GM12878 (cell line): ENCODE results near the gene COPS3. TPM values are rescaled to one million over a fixed set of nuclear protein-coding genes. Genes with fewer than 3 reads are reported as not detected.

Experiments
- ATAC-seq: fragments of 200-7000 bp; cut with Tn5 transposase; 3 replicates; pipeline ENCODE4 v1.9.1; 2020; ENCODE audit warnings: mild to moderate bottlenecking, moderate library complexity
- BruUV-seq: library from RNA; stranded (reverse); fragments of 400-500 nt; replicated peaks from 2 replicates; lab custom pipeline; 2021; lab: Mats Ljungman, UMichigan
- CTCF ChIA-PET: fragments of 300-600 bp; sonication (Branson Sonifier 250); formaldehyde crosslinking; extraction: SDS; loops from one replicate; lab custom pipeline; 2021; ENCODE audit warnings: inconsistent platforms; lab: Yijun Ruan, JAX
- POLR2A ChIA-PET: fragments of 350-600 bp; formaldehyde crosslinking; extraction: SDS; loops from one replicate; lab custom pipeline; 2021; ENCODE audit warnings: inconsistent platforms; lab: Charles Lee
- RAD21 ChIA-PET: fragments of 300-600 bp; sonication (Branson Sonifier 250); formaldehyde crosslinking; loops from one replicate; lab custom pipeline; 2023; ENCODE audit warnings: antibody characterized with exemption; ENCODE audit not compliant: unreplicated experiment; lab: Charles Lee
- SMC1A ChIA-PET: fragments of 300-600 bp; sonication (Branson Sonifier 250); formaldehyde crosslinking; loops from one replicate; lab custom pipeline; 2023; ENCODE audit not compliant: unreplicated experiment, uncharacterized antibody; lab: Charles Lee
- DNase-seq: peaks from one replicate; pipeline ENCODE4 v3.0.0-alpha.2; 2011; ENCODE audit warnings: low read depth, low spot score
- FAIRE-seq: peaks from 3 replicates; lab custom pipeline; 2011; peaks lifted over from hg19 to GRCh38; lab: Jason Lieb, UNC
- H2AFZ ChIP-seq: 2 replicates; pipeline ENCODE4 v1.6.0; 2011; ENCODE audit warnings: low read depth, low read length, control low read depth; ENCODE audit not compliant: control insufficient read depth
- H3K27ac ChIP-seq: 2 replicates; pipeline ENCODE4 v1.5.1; 2011; ENCODE audit warnings: control low read depth; ENCODE audit not compliant: control insufficient read depth, insufficient read depth
- H3K27me3 ChIP-seq, 2 experiments: replicated peaks in 1 of 2; 2 replicates each; pipeline versions ENCODE4 v1.6.0 to v1.6.1; 2011; ENCODE audit warnings: low read length in 1 of 2; ENCODE audit not compliant: control insufficient read depth in 2 of 2, insufficient read depth in 2 of 2
- H3K36me3 ChIP-seq, 2 experiments: 2 replicates each; pipeline ENCODE4 v1.5.1; 2011; ENCODE audit warnings: low read length in 1 of 2; ENCODE audit not compliant: control insufficient read depth in 2 of 2, insufficient read depth in 2 of 2
- H3K4me1 ChIP-seq: 2 replicates; pipeline ENCODE4 v1.6.1; 2011; ENCODE audit warnings: mild to moderate bottlenecking, low read length, moderate library complexity, mixed read lengths; ENCODE audit not compliant: control insufficient read depth, insufficient read depth
- H3K4me2 ChIP-seq: 2 replicates; pipeline ENCODE4 v1.6.0; 2011; ENCODE audit warnings: control low read depth; ENCODE audit not compliant: control insufficient read depth, insufficient read depth
- H3K4me3 ChIP-seq: fragments of 200-600 bp; sonication (generic); 2 replicates; pipeline ENCODE4 v1.5.1; 2016
- H3K79me2 ChIP-seq: 2 replicates; pipeline ENCODE4 v1.6.0; 2011; ENCODE audit warnings: low read length; ENCODE audit not compliant: control insufficient read depth, insufficient read depth
- H3K9ac ChIP-seq: 2 replicates; pipeline ENCODE4 v1.8.0; 2011; ENCODE audit warnings: low read length, control low read depth, mixed read lengths; ENCODE audit not compliant: control insufficient read depth, insufficient read depth
- H3K9me3 ChIP-seq: replicated peaks from 3 replicates; pipeline ENCODE4 v1.5.1; 2011; ENCODE audit warnings: mild to moderate bottlenecking, low read length; ENCODE audit not compliant: control insufficient read depth, insufficient read depth
- H4K20me1 ChIP-seq: 2 replicates; pipeline ENCODE4 v1.6.0; 2011; ENCODE audit not compliant: control insufficient read depth, insufficient read depth
- CHD1 ChIP-seq: IDR thresholded peaks from 2 replicates; pipeline ENCODE4 v1.6.1; 2012; ENCODE audit warnings: low read depth, low read length, improper control_type of control experiment
- CTCF ChIP-seq, 3 experiments: IDR thresholded peaks in 2 of 3; conservative IDR thresholded peaks in 1 of 3; 2 replicates each; pipeline ENCODE4 v1.5.1; 2011; ENCODE audit warnings: low read depth in 3 of 3, low read length in 3 of 3, mild to moderate bottlenecking in 3 of 3, control low read depth in 2 of 3, moderate library complexity in 2 of 3, inconsistent platforms in 1 of 3, mixed read lengths in 1 of 3; ENCODE audit not compliant: control insufficient read depth in 2 of 3, insufficient read depth in 1 of 3; ENCODE audit errors: extremely low read depth in 1 of 3
- ESRRA ChIP-seq: IDR thresholded peaks from 2 replicates; pipeline ENCODE4 v1.6.1; 2012; ENCODE audit warnings: mild to moderate bottlenecking, low read length, improper control_type of control experiment
- FOS ChIP-seq: IDR thresholded peaks from 3 replicates; pipeline ENCODE4 v1.6.1; 2011; ENCODE audit warnings: borderline replicate concordance; ENCODE audit not compliant: insufficient read length; ENCODE audit errors: extremely low read depth
- KLF5 ChIP-seq: fragments of 450-650 bp; IDR thresholded peaks from 2 replicates; pipeline ENCODE4 v1.6.1; 2014; ENCODE audit warnings: mild to moderate bottlenecking; ENCODE audit not compliant: partially characterized antibody
- MLLT1 ChIP-seq: fragments of 450-650 bp; IDR thresholded peaks from 2 replicates; pipeline ENCODE4 v1.6.1; 2016; ENCODE audit warnings: mild to moderate bottlenecking
- MTA3 ChIP-seq: IDR thresholded peaks from 2 replicates; pipeline ENCODE4 v1.6.1; 2012; ENCODE audit warnings: low read length, inconsistent platforms, borderline replicate concordance
- SP1 ChIP-seq: IDR thresholded peaks from one replicate; pipeline ENCODE4 v1.6.1; 2011; ENCODE audit warnings: low read depth, low read length
- STAT3 ChIP-seq: IDR thresholded peaks from 2 replicates; pipeline ENCODE4 v1.6.1; 2011; ENCODE audit warnings: low read depth, low read length, improper control_type of control experiment
- TCF12 ChIP-seq: IDR thresholded peaks from 2 replicates; pipeline ENCODE4 v1.6.1; 2011; ENCODE audit warnings: low read depth, mild to moderate bottlenecking, low read length
- TCF7 ChIP-seq: IDR thresholded peaks from 2 replicates; pipeline ENCODE4 v1.6.1; 2014; ENCODE audit warnings: antibody characterized with exemption, borderline replicate concordance
- ZBTB33 ChIP-seq: fragments of 450-650 bp; IDR thresholded peaks from 2 replicates; pipeline ENCODE4 v1.6.1; 2017; ENCODE audit warnings: mild to moderate bottlenecking
- WGBS: methylation state at CpG from one replicate; pipeline ENCODE4 v1.1.6; 2016; ENCODE audit warnings: low lambda C conversion rate; ENCODE audit not compliant: insufficient replicate concordance, insufficient coverage; ENCODE audit errors: missing lambda C conversion rate; 5-methylcytosine and 5-hydroxymethylcytosine counted together
- in situ Hi-C: fragments of 300-500 bp; cut with MboI; formaldehyde crosslinking; loops from 9 replicates; pipeline ENCODE4 v1.14.3; 2018; ENCODE audit warnings: mixed read lengths
- intact Hi-C: fragments of 100-400 bp; cut with micrococcal nuclease; formaldehyde crosslinking; loops from one replicate; pipeline ENCODE4 v1.14.2; 2022; ENCODE audit not compliant: unreplicated experiment
- polyA plus RNA-seq, 11 experiments: library from polyadenylated mRNA; depleted of rRNA in 4 of 11; unstranded in 6 of 11; stranded (reverse) in 5 of 11; fragments of >200 nt; fragmentation: Nextera tagmentation in 4 of 11; fragmentation: Illumina TruSeq in 1 of 11; extraction: Ambion mirVana in 4 of 11; extraction: Trizol in 1 of 11; gene quantifications; 1 replicate in 1 of 11; 2 replicates in 10 of 11; pipeline versions ENCODE4 v1.2.1 to v1.2.3, GENCODE V29; 2011 to 2016; ENCODE audit warnings: inconsistent platforms in 2 of 11, missing spikeins in 2 of 11, low read depth in 1 of 11
- total RNA-seq, 4 experiments: library from RNA; depleted of rRNA in 3 of 4; stranded (reverse); fragments of >200 nt in 3 of 4; fragmentation: Illumina TruSeq in 1 of 4; extraction: Trizol in 1 of 4; gene quantifications; 2 replicates each; pipeline versions ENCODE4 v1.2.1 to v1.2.3, GENCODE V29; 2013 to 2021

COPS3 gene
- total and polyA plus RNA-seq, 10 of the 15 experiments (the other 5 are each of a cell fraction or from before 2014, with no cell fraction given), result 99.7 to 187 (median 133) TPM

GRCh38 chr17:17236295-17237025 lies 44.6 kb downstream of the COPS3 start (continued):
- TF ChIP-seq CTCF (IDR thresholded peaks at IDR 0.05 in 2 of 3, conservative IDR thresholded peaks at IDR 0.05 in 1 of 3; ENCODE audit: control insufficient read depth in 2 of 3, extremely low read depth in 1 of 3, insufficient read depth in 1 of 3, low read depth in 3 of 3, low read length in 3 of 3) (no peak), CHD1 (no peak), MTA3 (no peak)

GRCh38 chr17:17235212-17236174 lies 45.6 kb downstream of the COPS3 start:
- no peaks in the 10 kb centered on the region for H3K9me3 ChIP-seq
- in situ Hi-C loops (no loop called here), intact Hi-C loops (loop anchor here (10.0 kb wide), 1 partner anchor 231 kb away; no protein-coding TSS in a partner anchor)
- DNase-seq, result no peak
- peak overlapping the region; percentile 99 for H3K9ac ChIP-seq
- SMC1A ChIA-PET, result interaction anchor here (1.2 to 1.4 kb wide), 2 partner anchors 9 to 77 kb away, joined by 4 to 5 read pairs; no protein-coding TSS in a partner anchor
- no peak overlapping the region for H3K27ac ChIP-seq
- POLR2A ChIA-PET, result interaction anchor here (0.6 to 1.6 kb wide), 5 partner anchors 8 to 97 kb away, joined by 3 to 4 read pairs (median 3); no protein-coding TSS in a partner anchor
- no peaks in the 10 kb centered on the region for H4K20me1 ChIP-seq
- no peaks in the 10 kb centered on the region for H3K27me3 ChIP-seq
- 72% methylated on average over 19 of the region's 19 CpGs for WGBS
- peaks cover 6% of the 10 kb centered on the region for H3K4me1 ChIP-seq
- H3K36me3 ChIP-seq, result peaks cover 3 to 5% of the 10 kb centered on the region in 2 experiments; a peak in 3 of 4 replicates
- RAD21 ChIA-PET, result interaction anchor here (1.1 to 1.4 kb wide), 3 partner anchors 53 to 93 kb away, joined by 3 to 4 read pairs (median 3); no protein-coding TSS in a partner anchor
- BruUV-seq, result no TSS peak
- H2AFZ ChIP-seq, result no peak overlapping the region
- peak overlapping the region; percentile 97 for H3K4me3 ChIP-seq
- TF ChIP-seq FOS (no peak), TCF7 (no peak), STAT3 (no peak), ESRRA (no peak), ZBTB33 (no peak), SP1 (no peak), MLLT1 (peak; percentile 58; the same call in 1 of the 2 replicates), KLF5 (no peak), TCF12 (no peak)
- CTCF ChIA-PET, result interaction anchor here (0.8 to 1.6 kb wide), 6 partner anchors 11 to 115 kb away, joined by 3 to 4 read pairs (median 3); no protein-coding TSS in a partner anchor
- peaks cover 20% of the 10 kb centered on the region for H3K79me2 ChIP-seq
- peak overlapping the region; percentile 84 for H3K4me2 ChIP-seq
- FAIRE-seq, result no peak
- no peak for ATAC-seq
